RWPE1 (cell line): Measurements from ENCODE around the gene NSG1.

Experiments used
- CTCF ChIA-PET: fragments of 350-600 bp; sonication (Branson Sonifier 250); formaldehyde crosslinking; extraction: SDS; loops from one replicate; lab custom pipeline; 2021; lab: Yijun Ruan, JAX
- POLR2A ChIA-PET: fragments of 400-600 bp; formaldehyde crosslinking; extraction: SDS; loops from one replicate; lab custom pipeline; 2020; ENCODE audit warnings: antibody characterized with exemption; ENCODE audit not compliant: low non-redundant PET; lab: Yijun Ruan, JAX
- DNase-seq: peaks from one replicate; pipeline ENCODE4 v3.0.0; 2012; ENCODE audit warnings: low spot score
- H3K27ac ChIP-seq: fragments of 450-650 bp; 2 replicates; pipeline ENCODE4 v1.5.1; 2017
- TF ChIP-seq, protein P1 (sequence below): fragments of 450-650 bp; conservative IDR thresholded peaks from 2 replicates; pipeline ENCODE4 v1.5.1; 2017; ENCODE audit warnings: low read depth, mild to moderate bottlenecking

The NSG1 gene

DNA sequence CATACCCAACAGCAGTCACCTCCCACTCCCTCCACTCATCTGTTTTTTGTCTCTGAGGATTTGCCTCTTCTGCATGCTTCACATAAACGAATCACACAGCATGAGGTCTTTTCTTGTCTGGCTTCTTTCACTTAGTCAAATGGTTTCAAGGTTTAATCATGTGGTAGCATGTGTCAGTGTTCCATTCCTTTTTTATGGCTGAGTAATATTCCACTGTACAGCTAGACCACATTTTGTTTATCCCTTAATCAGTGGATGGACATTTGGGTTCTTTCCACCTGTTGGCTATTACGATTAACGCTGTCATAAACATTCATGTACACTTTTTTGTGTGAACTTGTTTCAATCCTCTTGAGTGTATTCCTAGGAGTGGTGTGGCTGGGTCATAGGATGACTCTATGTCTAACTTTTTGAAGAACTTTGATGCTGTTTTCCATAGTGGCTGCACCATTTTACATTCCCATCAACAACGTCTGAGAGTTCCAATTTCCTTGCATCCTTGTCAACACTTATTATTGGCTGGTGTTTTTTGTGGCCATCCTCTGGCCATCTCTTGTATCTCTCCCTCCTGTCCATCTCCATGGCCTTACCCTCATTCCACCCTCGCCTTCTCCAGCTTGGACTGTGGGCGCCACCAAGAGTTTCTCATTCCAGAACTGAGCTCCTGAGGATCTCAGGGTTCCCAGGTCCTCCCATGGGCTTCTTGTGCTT is 12.4 kb upstream of the NSG1 start:
- DNase-seq: no peak
- POLR2A ChIA-PET: no interaction called here
- CTCF ChIA-PET: no interaction called here
- TF ChIP-seq, protein P1, sequence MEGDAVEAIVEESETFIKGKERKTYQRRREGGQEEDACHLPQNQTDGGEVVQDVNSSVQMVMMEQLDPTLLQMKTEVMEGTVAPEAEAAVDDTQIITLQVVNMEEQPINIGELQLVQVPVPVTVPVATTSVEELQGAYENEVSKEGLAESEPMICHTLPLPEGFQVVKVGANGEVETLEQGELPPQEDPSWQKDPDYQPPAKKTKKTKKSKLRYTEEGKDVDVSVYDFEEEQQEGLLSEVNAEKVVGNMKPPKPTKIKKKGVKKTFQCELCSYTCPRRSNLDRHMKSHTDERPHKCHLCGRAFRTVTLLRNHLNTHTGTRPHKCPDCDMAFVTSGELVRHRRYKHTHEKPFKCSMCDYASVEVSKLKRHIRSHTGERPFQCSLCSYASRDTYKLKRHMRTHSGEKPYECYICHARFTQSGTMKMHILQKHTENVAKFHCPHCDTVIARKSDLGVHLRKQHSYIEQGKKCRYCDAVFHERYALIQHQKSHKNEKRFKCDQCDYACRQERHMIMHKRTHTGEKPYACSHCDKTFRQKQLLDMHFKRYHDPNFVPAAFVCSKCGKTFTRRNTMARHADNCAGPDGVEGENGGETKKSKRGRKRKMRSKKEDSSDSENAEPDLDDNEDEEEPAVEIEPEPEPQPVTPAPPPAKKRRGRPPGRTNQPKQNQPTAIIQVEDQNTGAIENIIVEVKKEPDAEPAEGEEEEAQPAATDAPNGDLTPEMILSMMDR: no peak
- no peak overlapping the region for H3K27ac ChIP-seq

DNA sequence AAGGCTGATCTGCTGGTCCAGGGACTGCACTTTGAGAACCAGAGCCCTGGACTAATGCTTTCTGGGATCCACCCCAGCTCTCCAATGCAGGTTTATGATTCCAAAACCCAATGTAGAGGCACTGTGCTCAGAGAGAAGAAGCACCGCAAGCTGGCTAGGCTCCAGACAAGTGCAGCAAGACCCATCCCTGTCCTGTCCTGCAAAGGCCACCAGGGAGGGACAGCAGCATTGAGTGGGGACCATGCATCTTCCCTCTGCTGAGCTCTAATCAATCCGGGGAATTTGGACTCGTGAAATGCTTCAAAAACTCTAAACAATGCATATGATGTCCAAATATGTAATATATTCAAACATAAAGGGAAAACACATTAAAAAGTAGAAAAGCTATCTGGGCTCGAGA is 10.8 kb upstream of the NSG1 start:
- ChIA-PET POLR2A (no interaction called here), CTCF (no interaction called here)
- DNase-seq: no peak
- TF ChIP-seq, protein P1: no peak
- H3K27ac ChIP-seq: no peak overlapping the region

DNA sequence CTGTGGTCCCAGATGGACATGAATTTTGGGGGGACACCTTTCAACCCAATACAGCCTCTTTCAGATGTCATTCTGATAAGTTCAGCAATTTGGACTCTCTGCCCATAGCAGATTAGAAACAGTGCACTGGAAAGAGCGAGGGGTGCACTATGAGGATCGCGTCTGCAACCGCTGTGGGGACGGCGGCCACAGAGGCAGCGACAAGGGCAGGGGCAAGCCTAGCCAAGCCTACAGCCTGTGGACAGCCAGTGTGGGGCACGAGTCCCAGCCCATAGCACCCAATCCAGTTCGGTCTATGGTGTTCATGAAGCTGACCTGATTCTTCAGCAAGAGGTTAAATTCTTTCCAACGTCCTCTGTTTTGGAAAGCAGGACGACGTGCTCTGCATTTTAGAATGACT is 9.7 kb upstream of the NSG1 start:
- CTCF ChIA-PET: no interaction called here

DNA sequence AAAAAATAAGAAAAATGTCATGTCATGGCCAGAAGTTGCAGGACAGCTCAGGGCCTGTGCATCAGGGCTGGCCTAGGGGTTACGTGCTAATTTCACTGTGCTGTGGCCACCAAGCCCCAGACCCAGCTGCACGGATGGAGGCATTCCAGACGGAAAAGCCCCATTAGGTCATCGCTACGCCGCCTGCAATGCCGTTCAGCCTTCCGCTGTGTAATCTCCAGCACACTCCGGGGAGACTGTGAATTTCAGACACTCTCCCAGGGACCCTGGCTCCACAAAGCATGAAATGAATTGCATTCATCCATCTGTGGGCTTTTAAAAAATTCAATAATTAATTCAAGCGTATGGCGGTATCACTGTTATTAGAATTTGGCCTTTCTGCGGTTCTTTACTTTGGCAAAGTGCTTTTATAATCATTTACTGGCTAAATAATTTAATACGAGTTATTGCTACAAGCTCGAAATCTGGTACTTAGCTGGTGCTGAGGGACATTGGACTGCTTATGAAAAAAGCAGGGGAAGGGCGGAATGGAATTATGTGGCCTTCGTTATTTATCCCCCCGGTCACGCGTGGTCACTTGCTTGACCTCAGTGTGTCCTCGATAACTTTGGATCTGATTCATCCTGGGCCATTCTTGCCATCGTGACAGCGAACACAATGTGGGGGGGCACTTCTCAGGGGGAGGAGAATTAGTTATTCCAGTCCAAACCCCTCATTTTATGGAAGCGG is 9.0 kb upstream of the NSG1 start:
- ChIA-PET CTCF (no interaction called here), POLR2A (no interaction called here)
- TF ChIP-seq, protein P1: no peak
- no peak overlapping the region for H3K27ac ChIP-seq
- DNase-seq: no peak

More for the DNA sequence above, 9.7 kb upstream of the NSG1 start:
- H3K27ac ChIP-seq: no peak overlapping the region
- TF ChIP-seq, protein P1: no peak
- POLR2A ChIA-PET: no interaction called here
- DNase-seq: no peak

DNA sequence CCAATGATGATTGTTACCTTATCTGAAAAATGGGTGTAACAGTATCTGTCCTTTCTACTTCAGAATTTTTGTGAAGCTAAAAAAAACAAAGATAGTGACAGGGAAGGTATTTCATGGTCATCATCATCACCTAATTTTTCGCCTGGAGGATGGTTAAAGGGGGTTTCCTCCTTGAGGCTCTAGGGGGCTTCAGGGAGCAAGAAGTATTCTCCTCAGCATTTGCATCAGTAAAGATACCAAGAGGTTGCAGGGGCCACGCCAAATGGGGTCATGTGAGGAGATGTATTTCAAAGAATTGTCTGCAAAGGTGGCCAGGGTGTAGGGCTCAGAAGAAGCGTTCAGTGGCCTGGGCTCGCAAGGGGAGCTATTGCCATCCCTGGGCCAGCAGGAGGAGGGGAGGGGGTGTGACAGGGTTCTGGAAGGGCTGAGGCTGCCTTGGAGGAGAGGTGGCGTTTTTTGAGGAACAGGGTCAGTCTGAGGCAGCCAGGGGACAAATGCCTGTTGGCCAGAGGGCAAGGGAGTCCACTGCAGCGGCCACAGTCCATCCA is 7.3 kb upstream of the NSG1 start:
- DNase-seq: no peak
- ChIA-PET POLR2A (no interaction called here), CTCF (no interaction called here)
- H3K27ac ChIP-seq: no peak overlapping the region
- TF ChIP-seq, protein P1: no peak

DNA sequence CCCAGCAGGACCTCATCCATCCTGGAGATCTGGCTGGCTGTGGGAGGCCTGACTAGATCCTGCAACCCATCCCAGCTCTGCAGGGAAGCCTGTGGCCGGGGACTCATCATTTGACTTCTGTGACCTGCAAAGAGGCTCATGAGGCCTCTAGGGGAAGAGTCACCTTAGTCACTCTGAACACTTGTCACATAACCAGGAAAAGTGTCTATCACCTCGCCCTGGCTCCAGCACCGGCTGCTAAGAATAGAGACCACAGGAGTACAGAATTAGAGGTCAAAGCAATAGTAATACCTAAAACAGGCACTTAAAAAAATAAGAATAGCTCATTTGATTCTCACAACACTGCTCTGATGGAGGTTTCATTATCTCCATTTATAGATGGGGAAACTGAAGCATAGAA is 3.8 kb upstream of the NSG1 start:
- H3K27ac ChIP-seq: no peak overlapping the region
- TF ChIP-seq, protein P1: no peak
- CTCF ChIA-PET: no interaction called here
- no peak for DNase-seq
- POLR2A ChIA-PET: no interaction called here
